Adrenal gland (tissue), 5 donors: ENCODE measurements around the gene SEMA4A.

Experiments used
- POLR2A ChIP-seq, 2 donors: fragments of 450-650 bp; IDR thresholded peaks; one replicate each; pipeline ENCODE4 v1.6.1; 2017; ENCODE audit warnings: antibody characterized with exemption in 2 of 2, mild to moderate bottlenecking in 2 of 2, moderate library complexity in 1 of 2
- TF ChIP-seq, protein P1 (sequence below), 6 experiments: fragments of 450-650 bp in 4 of 6; fragments of 200-600 bp in 2 of 6; sonication (generic) in 1 of 6; IDR thresholded peaks; 1 replicate in 5 of 6; 2 replicates in 1 of 6; pipeline versions ENCODE4 v1.5.1 to v1.8.0; 2016 to 2021; ENCODE audit warnings: antibody characterized with exemption in 6 of 6, mild to moderate bottlenecking in 2 of 6, moderate library complexity in 1 of 6
- donor health status: DM: no; HTN: no; CAD: no.

DNA sequence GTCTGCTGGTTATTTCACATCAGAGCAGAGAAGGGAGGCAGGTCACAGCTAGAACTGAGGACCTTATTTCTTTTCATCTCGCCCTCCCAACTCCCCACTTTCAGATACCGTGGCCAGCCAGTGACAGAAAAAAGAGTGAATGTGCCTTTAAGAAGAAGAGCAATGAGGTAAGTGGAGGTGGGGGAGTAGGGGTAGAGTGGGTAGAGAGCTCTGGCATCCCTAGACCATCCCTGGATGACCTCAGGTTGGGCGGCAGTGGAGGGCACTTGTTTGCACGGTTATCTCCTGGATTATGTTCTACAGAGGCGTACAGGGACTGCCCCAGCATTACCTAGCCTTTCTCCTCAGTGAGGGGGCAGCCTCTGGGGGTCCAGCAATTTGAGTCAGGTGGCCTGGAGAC lies 4.6 kb downstream of the SEMA4A start:
- TF ChIP-seq, protein P1, sequence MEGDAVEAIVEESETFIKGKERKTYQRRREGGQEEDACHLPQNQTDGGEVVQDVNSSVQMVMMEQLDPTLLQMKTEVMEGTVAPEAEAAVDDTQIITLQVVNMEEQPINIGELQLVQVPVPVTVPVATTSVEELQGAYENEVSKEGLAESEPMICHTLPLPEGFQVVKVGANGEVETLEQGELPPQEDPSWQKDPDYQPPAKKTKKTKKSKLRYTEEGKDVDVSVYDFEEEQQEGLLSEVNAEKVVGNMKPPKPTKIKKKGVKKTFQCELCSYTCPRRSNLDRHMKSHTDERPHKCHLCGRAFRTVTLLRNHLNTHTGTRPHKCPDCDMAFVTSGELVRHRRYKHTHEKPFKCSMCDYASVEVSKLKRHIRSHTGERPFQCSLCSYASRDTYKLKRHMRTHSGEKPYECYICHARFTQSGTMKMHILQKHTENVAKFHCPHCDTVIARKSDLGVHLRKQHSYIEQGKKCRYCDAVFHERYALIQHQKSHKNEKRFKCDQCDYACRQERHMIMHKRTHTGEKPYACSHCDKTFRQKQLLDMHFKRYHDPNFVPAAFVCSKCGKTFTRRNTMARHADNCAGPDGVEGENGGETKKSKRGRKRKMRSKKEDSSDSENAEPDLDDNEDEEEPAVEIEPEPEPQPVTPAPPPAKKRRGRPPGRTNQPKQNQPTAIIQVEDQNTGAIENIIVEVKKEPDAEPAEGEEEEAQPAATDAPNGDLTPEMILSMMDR (IDR thresholded peaks at IDR 0.05), result no peak
- TF ChIP-seq POLR2A (IDR thresholded peaks at IDR 0.05), result no peak
